ENCODE data around the gene CER1. TPM values are rescaled to one million over a fixed set of nuclear protein-coding genes. Genes with fewer than 3 reads are reported as not detected.

The CER1 gene
- total and polyA plus RNA-seq, 9 of the 15 experiments (the other 6 are each of a cell fraction or from before 2014, with no cell fraction given), result not detected

GRCh38 chr9:14746626-14747025, 24.1 kb upstream of the CER1 start:
- ATAC-seq (no peak), DNase-seq (ENCODE audit: extremely low read depth in 1 of 4, low spot score in 3 of 4) (no peak), FAIRE-seq (no peak)
- Histone ChIP-seq H3K4me1 (replicated peaks in 1 of 2; ENCODE audit: control insufficient read depth in 2 of 2, insufficient read depth in 2 of 2, low read length in 2 of 2) (no peaks in the 10 kb centered on the region), H3K79me2 (ENCODE audit: control insufficient read depth, insufficient read depth, low read length) (no peaks in the 10 kb centered on the region), H3K36me3 (ENCODE audit: control insufficient read depth, insufficient read depth, low read length) (no peaks in the 10 kb centered on the region), H3K9me1 (ENCODE audit: control insufficient read depth, insufficient read depth, low read length) (no peaks in the 10 kb centered on the region), H4K20me1 (replicated peaks; ENCODE audit: control insufficient read depth, insufficient read depth, low read length) (no peaks in the 10 kb centered on the region), H3K4me3 (no peak overlapping the region), H3K27me3 (ENCODE audit: control insufficient read depth in 2 of 2, insufficient read depth in 2 of 2, low read length in 2 of 2) (no peaks in the 10 kb centered on the region), H2AFZ (ENCODE audit: low read depth, low read length) (no peak overlapping the region), H3K27ac (ENCODE audit: extremely low read depth, low read depth, low read length) (no peak overlapping the region), H3K4me2 (ENCODE audit: insufficient read depth, low read length) (no peak overlapping the region), H3K9ac (ENCODE audit: insufficient read depth in 1 of 2, low read depth in 2 of 2, low read length in 2 of 2) (no peak overlapping the region), H3K9me3 (replicated peaks; ENCODE audit: control insufficient read depth, insufficient read depth, low read depth, low read length) (no peaks in the 10 kb centered on the region)
- no TSS peak for BruUV-seq (replicated peaks)
- intact Hi-C loops (cut with micrococcal nuclease) (no loop called here), in situ Hi-C loops (cut with MboI) (no loop called here)
- WGBS (ENCODE audit: insufficient coverage, low coverage, missing lambda C conversion rate), result 0% methylated on average over 3 of the region's 3 CpGs
- ChIA-PET POLR2A (no interaction called here), CTCF (ENCODE audit: low intra/inter-chr PET ratio) (no interaction called here)
- TF ChIP-seq JUND (IDR thresholded peaks at IDR 0.05; ENCODE audit: borderline replicate concordance, low read depth, low read length), result no peak
- no peak for TF ChIP-seq JUND (tag; IDR thresholded peaks at IDR 0.05; ENCODE audit: borderline replicate concordance, low read depth, low read length)
- TF ChIP-seq CTCFL (IDR thresholded peaks at IDR 0.05; ENCODE audit: borderline replicate concordance, insufficient read depth, low read depth, low read length, poor library complexity, severe bottlenecking), result no peak
- no peak for TF ChIP-seq ZNF696 (CRISPR knock-in tag; conservative IDR thresholded peaks at IDR 0.05)
- TF ChIP-seq TAF1 (IDR thresholded peaks at IDR 0.05; ENCODE audit: control insufficient read depth, extremely low read depth, insufficient read depth, low read length, severe bottlenecking), result no peak
- TF ChIP-seq ZNF280A (IDR thresholded peaks at IDR 0.05; ENCODE audit: low read depth, partially characterized antibody), result no peak
- no peak for TF ChIP-seq ATF3 (IDR thresholded peaks at IDR 0.05)
- no peak for TF ChIP-seq ATF3 (CRISPR knock-in tag; conservative IDR thresholded peaks at IDR 0.05)
- TF ChIP-seq EGR1 (conservative IDR thresholded peaks at IDR 0.05), result no peak
- no peak for TF ChIP-seq SRSF3 (IDR thresholded peaks at IDR 0.05; ENCODE audit: insufficient read depth, low read length)
- no peak for TF ChIP-seq TEAD2 (tag; IDR thresholded peaks at IDR 0.05)

All from K562 (cell line).